Left hindlimb (tissue), 1 donor: Measurements from ENCODE around the gene AMDHD2.

Source experiments
- DNase-seq: peaks from one replicate; pipeline ENCODE4 v3.0.0-alpha.2; 2018

AMDHD2 gene, protein sequence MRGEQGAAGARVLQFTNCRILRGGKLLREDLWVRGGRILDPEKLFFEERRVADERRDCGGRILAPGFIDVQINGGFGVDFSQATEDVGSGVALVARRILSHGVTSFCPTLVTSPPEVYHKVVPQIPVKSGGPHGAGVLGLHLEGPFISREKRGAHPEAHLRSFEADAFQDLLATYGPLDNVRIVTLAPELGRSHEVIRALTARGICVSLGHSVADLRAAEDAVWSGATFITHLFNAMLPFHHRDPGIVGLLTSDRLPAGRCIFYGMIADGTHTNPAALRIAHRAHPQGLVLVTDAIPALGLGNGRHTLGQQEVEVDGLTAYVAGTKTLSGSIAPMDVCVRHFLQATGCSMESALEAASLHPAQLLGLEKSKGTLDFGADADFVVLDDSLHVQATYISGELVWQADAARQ

DNA sequence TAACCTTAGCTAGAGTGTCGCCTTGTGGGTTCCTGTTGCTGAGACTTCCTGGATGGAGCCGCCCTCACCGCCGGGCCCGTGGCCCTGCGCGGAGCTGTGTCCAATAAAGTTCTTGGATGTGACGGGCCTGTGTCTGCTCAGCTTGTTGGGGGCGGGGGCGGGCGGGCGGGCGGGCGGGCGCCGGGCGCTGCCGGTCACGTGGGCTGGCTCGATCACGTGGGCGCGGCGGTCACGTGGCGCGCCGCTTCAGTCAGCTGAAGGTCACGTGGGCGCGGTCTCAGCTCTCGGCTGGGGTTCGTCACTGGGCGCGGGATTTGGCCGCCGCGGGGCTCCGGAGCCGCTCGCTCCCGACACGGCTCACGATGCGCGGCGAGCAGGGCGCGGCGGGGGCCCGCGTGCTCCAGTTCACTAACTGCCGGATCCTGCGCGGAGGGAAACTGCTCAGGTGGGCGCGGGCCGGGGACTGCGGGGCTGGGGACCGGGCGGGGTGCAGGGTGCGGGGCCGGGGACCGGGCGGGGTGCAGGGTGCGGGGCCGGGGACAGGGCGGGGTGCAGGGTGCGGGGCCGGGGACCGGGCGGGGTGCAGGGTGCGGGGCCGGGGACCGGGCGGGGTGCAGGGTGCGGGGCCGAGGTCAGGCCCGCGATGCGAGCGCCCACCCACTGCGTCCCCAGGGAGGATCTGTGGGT is at the start of gene AMDHD2:
Gene AMDHD2, plus strand, starts transcription at position 275 of the 687 bp plus-strand sequence. Its CDS starts 88 bp downstream, at position 363.
- peak; percentile 94 for DNase-seq

DNA sequence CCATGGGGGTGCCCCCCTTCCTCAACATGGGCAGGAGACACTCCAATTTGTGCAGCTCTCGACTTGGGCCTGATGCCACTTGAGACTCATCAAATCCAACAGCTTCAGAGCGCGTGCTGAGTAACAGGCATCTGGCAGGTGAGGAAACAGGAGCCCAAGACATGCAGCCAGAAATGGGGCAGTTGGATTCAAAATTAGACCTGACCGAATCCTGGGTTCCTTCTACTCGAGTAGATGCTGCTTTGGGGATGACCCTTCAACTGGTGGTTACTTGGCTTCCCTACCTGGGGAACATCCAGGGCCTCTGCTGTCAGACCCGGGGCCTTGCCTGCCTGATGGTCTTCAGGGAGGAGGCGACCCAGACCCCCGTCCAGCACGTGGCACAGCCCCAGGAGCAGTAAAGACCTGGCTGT is 49.6 kb upstream of the AMDHD2 start:
- DNase-seq: no peak

DNA sequence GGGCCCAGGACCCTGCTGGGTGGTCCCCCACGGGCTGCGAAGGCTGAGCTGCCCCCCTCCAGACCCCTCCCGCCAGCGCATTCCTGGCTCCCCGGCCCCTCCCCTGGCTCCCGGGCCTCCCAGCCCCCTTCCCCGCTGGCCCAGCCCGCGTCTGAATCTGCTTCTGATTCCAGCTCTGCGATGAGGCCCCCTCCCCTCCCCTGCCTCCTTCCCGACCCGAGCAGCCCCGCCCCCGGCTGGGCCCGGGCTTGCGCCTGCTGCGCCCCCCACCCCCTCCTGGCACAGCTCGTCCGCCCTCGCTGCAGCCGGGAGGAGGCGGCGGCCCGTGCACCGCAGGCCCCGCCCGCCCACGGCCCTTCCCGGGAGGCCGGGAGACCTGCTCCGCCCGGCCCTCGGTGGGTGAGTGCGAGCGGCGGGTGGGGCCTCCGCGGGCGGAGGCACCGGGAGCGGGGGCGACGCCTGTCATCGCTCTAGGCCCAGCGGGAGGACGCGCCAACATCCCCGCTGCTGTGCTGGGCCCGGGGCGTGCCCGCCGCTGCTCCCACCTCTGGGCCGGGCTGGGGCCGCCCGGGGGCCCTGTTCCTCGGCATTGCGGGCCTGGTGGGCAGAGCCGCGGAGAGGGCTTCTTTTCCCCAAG is 49.0 kb upstream of the AMDHD2 start, which contains the start of gene NTN3:
Gene NTN3, plus strand, starts transcription at position 282 of the 637 bp plus-strand sequence. CDS start 405 bp downstream, outside the sequence.
- DNase-seq: peak; percentile 89

DNA sequence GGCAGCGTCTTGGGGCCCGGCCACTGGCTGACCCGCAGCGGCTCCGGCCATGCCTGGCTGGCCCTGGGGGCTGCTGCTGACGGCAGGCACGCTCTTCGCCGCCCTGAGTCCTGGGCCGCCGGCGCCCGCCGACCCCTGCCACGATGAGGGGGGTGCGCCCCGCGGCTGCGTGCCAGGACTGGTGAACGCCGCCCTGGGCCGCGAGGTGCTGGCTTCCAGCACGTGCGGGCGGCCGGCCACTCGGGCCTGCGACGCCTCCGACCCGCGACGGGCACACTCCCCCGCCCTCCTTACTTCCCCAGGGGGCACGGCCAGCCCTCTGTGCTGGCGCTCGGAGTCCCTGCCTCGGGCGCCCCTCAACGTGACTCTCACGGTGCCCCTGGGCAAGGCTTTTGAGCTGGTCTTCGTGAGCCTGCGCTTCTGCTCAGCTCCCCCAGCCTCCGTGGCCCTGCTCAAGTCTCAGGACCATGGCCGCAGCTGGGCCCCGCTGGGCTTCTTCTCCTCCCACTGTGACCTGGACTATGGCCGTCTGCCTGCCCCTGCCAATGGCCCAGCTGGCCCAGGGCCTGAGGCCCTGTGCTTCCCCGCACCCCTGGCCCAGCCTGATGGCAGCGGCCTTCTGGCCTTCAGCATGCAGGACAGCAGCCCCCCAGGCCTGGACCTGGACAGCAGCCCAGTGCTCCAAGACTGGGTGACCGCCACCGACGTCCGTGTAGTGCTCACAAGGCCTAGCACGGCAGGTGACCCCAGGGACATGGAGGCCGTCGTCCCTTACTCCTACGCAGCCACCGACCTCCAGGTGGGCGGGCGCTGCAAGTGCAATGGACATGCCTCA is 48.3 kb upstream of the AMDHD2 start:
- no peak for DNase-seq

DNA sequence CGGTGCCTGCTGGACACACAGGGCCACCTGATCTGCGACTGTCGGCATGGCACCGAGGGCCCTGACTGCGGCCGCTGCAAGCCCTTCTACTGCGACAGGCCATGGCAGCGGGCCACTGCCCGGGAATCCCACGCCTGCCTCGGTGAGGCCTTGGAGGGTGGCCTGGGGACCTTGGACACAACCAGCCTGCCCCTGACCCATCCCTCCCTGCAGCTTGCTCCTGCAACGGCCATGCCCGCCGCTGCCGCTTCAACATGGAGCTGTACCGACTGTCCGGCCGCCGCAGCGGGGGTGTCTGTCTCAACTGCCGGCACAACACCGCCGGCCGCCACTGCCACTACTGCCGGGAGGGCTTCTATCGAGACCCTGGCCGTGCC is 47.7 kb upstream of the AMDHD2 start:
- DNase-seq: no peak

DNA sequence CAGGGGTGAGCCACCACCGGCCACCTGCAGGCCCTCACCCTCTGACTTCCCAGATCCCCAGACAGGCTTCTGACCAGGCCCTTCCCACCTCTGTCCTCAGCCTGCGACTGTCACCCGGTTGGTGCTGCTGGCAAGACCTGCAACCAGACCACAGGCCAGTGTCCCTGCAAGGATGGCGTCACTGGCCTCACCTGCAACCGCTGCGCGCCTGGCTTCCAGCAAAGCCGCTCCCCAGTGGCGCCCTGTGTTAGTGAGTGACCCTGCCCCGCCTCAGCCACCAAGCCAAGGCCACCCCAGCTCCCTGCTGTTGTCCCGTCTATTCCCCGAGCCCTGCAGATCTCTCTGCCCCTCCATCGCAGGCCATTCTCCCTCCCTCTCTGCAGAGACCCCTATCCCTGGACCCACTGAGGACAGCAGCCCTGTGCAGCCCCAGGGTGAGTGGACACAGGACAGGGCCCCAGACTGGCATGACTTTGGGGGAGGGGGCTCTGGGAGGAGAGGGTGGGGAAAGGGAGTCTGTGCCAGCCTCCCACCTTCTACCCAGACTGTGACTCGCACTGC is 47.2 kb upstream of the AMDHD2 start:
- no peak for DNase-seq

DNA sequence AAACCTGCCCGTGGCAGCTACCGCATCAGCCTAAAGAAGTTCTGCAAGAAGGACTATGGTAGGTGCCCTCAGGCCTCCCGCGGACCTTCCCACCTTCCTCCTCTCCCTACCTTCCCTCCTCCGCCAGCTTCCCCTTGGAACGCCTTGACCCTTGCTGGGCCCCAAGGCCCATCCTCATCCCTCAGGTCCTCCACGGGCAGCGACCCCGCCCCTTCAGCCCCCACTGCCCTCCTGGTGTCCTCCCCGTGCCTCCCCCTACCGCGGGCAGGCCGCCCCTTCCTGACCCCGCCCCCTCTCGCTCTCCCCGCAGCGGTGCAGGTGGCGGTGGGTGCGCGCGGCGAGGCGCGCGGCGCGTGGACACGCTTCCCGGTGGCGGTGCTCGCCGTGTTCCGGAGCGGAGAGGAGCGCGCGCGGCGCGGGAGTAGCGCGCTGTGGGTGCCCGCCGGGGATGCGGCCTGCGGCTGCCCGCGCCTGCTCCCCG is 46.7 kb upstream of the AMDHD2 start:
- DNase-seq: no peak

DNA sequence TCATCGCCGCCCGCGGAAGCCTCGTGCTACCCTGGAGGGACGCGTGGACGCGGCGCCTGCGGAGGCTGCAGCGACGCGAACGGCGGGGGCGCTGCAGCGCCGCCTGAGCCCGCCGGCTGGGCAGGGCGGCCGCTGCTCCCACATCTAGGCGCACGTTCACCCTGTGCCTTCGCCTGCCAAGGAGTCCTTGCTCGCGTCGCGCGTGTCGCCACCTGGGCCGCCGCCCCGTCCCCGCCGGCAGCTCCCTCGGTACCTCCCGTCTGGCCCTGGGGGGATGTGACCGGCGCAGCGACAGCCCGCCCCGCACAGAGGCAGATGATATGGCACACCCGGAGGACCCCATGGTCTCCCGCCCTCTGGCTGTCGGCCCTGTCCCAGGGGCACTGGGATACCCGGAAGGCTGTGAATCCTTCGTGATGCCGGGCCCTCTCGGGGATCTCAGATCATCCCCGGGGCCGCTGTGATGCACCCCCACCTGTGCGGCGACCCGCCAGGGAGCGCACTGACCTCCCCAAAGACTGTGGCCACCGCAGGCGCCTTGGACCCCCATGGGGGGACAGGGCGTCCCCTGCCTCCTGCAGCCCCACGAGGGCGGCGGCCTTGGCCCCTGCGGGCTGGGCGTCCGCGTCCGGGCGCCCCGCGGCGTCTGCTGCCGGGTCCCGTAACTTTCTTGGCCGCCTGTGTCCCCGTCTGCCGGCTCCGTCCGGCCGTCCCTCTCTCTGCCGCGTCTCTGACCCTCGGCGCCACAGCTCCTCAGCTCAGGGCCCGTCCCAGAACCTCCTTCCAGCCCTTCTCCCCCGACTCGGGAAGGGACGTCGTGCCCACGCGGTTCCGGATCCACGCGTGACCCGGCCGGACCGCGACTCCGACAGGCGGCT is 45.9 kb upstream of the AMDHD2 start:
- DNase-seq: peak; percentile 62

DNA sequence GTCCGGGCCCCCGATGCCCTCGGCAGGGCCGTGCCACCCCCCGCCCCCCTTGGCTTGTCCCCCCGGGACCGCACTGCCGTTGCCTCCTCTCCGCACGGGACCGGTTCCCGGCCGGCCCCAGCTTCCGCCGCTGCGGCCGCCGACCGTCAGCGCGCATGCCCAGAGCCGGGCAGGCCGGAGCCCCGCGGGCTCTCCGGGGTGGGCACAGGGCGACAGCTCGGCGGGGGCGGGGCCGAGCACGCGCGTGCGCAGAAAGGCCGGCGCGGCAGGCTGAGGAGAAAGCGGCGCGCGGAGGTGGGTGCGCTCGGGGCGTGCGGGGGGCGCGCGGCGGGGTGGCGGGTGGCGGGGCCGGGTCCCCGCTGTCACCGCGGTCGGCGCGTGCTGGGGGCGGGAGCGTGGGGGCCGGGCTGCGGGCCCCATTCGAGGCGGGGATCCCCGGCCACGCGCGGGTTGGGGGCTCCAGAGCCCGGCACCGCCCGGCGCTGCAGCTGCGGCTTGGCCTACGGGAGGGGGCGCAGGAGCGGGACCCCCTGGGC is 45.2 kb upstream of the AMDHD2 start, which contains the start of gene TBC1D24:
Gene TBC1D24, plus strand, starts transcription at position 251 of the 536 bp plus-strand sequence. CDS start 21,022 bp downstream, outside the sequence.
- peak; percentile 91 for DNase-seq

DNA sequence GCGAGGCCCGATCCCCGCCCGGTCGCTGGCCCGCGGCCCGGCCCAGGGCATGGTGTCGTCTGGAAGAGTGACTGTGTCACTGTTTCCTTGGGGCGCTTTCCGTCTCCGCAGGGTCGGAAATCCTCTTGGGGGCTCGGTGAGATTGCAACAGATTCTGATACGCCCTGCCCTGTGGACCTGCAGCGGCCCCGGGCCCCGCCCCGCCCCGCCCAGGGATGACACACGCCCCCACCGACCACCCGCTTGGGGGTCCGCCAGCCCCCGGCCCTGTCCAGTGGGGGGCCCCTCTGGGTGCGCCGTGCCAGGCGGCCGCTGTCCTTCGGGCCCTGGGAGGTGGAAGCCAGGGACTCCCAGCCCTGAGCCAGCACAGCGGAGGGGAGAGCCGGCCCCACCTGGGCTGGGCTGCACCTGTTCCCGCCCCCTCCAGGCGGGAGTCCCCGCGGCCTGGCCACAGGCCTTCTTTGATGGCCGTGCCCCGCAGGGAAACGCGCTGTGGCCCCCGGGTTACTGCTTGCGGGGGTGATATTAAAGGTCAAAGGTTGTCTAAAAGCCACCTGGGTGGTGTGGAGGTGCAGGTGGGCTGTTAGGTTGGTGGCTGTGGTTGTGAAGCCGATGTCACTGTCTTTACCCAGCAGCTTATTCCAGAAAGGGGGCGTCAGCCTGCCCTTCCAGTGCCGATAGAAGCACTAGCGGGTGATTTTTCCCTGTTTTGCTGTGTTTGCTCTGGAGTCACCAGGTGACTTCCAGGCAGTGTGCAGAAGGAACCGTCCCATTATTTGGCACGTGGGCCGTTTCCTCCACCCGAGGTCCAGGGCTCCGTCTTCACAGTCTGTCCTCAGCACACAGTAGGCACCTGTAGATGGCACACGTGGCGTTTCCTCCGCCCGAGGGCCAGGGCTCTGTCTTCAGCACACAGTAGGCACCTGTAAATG is 44.5 kb upstream of the AMDHD2 start:
- no peak for DNase-seq

DNA sequence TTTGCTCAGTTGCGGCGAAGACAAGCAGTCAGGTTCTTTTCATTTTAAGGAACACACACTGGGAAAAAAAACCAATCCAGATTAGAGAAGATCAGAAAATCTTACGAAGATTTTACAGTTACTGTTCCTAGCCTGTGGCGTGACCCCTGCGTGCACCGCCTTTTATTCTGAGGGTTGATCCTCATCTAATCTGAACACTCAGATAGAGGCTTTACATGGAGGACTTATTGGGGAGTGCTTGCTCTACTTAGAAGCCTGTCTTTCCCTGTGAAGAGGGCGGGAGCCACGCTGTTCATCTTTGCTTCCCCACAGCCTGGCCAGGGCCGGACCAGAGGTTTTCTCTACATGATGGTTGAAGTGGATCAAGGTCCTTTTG is 43.8 kb upstream of the AMDHD2 start:
- DNase-seq: no peak

DNA sequence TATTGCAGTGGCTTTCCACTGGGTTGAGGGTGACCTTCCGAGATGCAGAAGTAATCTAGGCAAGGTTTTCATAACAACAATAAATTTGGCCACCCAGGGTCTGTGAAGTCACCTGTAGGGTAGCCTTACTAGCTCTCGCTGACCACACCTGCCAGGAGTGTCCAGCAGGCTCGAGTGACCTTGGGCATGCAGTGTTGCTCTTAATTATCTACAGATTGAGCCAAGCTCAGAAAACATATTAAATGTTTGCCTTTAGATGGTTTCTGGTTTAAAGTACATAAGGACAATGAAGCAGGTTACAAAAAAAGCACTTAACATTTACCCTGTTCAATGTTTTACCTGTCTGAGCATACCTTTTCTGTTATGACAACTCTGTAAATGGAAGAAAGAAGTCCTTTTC is 43.4 kb upstream of the AMDHD2 start:
- DNase-seq: no peak

DNA sequence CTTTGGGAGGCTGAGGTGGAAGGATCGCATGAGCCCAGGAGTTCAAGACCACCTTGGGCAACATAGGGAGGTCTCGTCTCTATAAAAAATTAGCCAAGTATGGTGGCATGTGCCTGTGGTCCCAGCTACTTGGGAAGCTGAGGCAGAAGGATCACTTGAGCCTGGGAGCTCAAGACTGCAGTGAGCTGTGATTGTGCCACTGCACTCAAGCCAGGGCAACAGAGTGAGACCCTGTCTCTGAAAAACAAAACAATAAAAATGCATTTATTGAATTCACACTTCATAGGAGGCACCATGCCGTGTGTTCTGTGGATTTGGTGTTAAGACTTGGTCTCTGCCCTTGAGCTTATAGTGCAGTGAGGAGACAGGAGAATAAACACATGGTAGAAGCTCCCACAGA is 42.8 kb upstream of the AMDHD2 start:
- no peak for DNase-seq

DNA sequence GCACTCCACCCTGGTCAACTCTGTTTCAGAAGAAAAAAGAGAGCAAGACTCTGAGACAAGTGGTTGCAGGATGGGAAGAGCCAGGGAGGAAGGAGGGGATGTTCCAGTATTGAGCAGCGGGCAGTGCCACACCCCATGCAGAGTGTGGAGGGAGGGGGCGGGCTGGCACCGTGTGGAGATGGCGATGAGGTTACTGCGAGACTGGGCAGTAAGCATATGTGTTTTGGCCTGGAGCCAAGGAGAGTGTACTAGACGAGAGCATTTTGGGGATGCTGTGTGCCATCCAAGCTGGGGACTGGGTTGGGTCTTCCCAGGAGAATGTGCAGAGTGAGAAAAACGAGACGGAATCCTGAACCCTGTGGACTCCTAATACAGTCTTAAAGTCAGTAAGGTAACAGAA is 41.9 kb upstream of the AMDHD2 start:
- DNase-seq: no peak

DNA sequence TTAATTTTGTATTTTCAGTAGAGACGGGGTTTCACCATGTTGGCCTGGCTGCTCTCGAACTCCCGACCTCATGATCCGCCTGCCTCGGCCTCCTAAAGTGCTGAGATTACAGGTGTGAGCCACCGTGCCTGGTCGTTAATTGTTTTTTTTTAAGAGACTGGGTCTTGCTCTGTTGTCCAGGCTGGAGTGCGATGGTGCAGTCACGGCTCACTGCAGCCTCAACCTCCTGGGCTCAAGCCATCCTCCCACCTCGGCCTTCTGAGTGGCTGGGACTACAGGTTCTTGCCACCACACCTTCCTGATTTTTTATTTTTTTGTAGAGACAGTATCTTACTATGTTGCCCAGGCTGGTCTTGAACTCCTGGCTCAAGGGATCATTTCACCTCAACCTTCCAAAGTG is 40.2 kb upstream of the AMDHD2 start:
- DNase-seq: peak; percentile 9

DNA sequence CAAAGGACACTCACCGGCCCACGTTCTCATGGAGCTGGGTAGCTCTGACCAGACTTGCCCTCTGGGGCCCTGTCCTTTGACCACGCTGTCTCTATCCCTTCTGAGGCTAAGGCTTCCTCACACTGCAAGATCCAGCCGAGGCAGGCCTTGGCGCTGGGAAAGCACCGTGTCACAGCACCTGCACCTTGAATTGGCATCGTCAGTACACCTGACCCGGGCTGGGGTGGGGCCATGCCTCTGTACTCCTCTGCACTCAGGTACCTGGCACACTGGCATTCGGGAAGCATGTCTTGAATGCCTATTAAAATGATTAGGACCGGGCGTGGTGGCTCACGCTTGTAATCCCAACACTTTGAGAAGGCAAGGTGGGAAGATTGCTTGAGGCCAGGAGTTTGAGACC is 39.2 kb upstream of the AMDHD2 start:
- peak; percentile 15 for DNase-seq

DNA sequence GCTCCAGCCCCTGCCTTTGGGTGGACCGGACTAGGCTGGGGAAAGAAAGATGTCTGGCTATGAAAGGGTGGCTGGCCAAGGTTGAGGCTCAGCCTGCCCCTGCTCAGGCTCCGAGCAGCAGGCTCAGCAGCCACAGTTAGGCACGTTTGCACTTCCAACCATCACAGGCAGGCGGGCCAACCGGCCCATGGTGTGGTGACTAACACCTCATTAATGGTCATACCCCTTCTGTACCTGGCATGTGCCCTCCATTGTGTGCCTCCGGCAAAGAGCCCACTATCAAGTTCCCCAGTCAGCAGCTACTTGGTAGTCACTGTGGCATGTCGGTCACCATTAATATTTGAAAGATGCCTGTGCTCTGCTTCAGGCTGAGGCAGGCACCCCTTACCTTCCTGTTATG is 38.5 kb upstream of the AMDHD2 start:
- no peak for DNase-seq

DNA sequence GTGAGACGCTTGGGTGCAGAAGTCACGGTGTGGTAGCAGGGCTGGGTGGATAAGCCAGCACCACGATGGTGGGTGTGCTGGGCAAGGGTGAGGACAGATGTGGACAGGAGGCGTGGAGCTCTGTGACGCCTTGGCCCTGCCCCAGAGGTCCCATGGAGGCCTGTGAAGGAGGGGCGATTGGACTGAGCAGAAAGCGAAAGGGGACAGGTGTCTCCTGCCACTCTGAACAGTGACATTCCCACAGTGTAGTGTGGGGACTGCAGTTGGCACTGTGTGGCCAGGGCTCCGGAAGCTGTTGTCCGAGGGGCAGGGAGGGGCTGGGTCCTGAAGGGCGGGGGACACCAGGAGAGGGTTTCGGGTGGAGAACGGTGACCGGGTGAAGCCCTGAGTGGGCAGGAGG is 37.9 kb upstream of the AMDHD2 start:
- DNase-seq: no peak

DNA sequence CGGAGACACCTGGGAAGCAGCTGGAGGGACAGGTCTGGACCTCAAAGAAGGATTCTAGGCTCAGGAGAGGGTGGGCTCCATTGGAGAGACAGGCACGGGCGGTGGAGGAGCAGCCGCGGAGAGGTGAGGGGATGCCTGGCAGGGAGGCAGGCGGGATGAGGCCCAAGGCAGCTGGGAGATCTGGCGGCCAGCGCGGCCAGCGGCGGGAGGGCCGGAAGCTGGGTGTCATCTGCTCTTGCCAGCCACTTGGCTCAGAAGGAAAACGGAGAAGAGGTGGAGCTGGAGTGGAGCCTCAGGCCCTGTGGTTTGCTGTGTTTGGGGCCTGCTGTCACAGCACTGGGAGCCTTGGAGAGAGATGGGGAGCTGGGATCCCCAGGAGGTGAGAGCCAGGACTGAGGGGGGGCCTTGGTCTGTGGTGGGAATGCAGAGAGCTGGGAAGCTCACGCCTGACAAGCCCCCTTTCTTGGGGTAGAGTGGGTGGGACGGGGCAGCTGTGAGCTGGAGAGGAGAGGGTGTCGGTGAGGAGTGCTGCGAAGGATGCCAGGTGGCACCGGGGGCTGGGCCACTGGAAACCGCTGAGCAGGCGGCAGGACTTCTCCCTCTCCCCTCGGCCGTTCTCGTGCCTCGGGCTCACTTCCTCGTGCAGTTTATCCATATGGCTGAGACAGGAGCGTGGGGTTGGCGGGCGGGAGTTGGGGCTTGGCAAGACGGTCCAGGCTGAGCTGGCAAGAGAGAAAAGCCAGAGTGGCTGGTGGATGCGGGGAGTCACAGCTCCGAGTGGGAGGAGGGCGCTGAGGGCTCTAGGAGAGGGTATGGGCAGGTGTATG is 37.2 kb upstream of the AMDHD2 start:
- peak; percentile 84 for DNase-seq
